ENCODE data around the gene CCDC188. TPM values are rescaled to one million over a fixed set of nuclear protein-coding genes. Genes with fewer than 3 reads are reported as not detected.

CCDC188 gene
- total RNA-seq, 2 donors from 2014 or later = not detected

GRCh38 chr22:20135265-20135664 lies 15.6 kb downstream of the CCDC188 start:
- Histone ChIP-seq H3K9ac (ENCODE audit: extremely low read depth, low read length, poor library complexity, severe bottlenecking) (no peak overlapping the region), H3K27ac (ENCODE audit: low read depth, low read length) (no peak overlapping the region), H3K27me3 (ENCODE audit: control insufficient read depth, insufficient read depth, low read length, poor library complexity, severe bottlenecking) (no peaks in the 10 kb centered on the region), H3K36me3 (ENCODE audit: control insufficient read depth, insufficient read depth, low read length) (peaks cover 7% of the 10 kb centered on the region), H3K4me3 (ENCODE audit: low read length) (no peak overlapping the region), H3K9me3 (ENCODE audit: control insufficient read depth, low read length) (no peaks in the 10 kb centered on the region), H3K4me1 (ENCODE audit: control insufficient read depth, insufficient read depth, low read length) (no peaks in the 10 kb centered on the region)
- DNase-seq = no peak
- Mint-ChIP-seq H3K36me3 (ENCODE audit: low read depth) (peaks cover 7% of the 10 kb centered on the region), H3K27ac (no peak overlapping the region), H3K4me3 (no peak overlapping the region), H3K4me1 (no peaks in the 10 kb centered on the region), H3K9me3 (no peaks in the 10 kb centered on the region), H3K27me3 (ENCODE audit: insufficient read depth) (no peaks in the 10 kb centered on the region)
- 89 to 94% methylated on average over 4 of the region's 4 CpGs for WGBS, 2 experiments (ENCODE audit: insufficient coverage in 1 of 2, insufficient read length in 1 of 2)
- TF ChIP-seq, protein P1, sequence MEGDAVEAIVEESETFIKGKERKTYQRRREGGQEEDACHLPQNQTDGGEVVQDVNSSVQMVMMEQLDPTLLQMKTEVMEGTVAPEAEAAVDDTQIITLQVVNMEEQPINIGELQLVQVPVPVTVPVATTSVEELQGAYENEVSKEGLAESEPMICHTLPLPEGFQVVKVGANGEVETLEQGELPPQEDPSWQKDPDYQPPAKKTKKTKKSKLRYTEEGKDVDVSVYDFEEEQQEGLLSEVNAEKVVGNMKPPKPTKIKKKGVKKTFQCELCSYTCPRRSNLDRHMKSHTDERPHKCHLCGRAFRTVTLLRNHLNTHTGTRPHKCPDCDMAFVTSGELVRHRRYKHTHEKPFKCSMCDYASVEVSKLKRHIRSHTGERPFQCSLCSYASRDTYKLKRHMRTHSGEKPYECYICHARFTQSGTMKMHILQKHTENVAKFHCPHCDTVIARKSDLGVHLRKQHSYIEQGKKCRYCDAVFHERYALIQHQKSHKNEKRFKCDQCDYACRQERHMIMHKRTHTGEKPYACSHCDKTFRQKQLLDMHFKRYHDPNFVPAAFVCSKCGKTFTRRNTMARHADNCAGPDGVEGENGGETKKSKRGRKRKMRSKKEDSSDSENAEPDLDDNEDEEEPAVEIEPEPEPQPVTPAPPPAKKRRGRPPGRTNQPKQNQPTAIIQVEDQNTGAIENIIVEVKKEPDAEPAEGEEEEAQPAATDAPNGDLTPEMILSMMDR (conservative IDR thresholded peaks at IDR 0.05) = no peak

DNA sequence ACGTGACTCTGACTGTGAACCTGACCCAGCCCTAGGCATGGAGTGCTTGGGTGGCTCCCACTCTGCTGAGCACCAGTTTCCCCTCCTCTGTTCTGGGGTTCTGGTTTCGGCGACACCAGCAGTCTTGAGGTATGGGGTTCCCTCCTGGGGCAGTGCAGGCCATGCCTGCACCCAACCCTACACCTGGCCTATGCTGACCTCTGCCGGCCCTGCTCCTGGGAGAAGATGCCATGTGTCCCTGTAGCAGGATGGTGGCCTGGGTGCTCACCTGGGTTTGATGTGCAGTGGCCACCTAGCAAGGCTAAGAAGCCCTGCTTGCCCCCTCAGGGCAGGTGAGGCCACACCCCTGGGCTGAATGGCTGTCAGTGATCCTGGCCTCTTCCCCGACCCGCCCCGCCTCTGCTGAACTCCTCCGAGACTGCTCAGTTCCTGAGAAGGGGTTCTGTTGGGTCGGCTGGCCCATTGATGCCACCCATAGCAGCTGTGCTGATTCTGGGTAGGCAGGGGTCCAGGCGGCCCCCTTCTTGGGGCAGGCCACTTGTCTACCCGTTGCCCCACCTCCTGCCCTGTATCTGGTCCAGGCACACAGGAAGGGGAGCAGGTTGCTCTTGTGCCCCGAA lies 16.8 kb downstream of the CCDC188 start:
- Mint-ChIP-seq H3K4me1 (no peaks in the 10 kb centered on the region), H3K4me3 (peak overlapping the region; percentile 57), H3K27me3 (ENCODE audit: insufficient read depth) (no peaks in the 10 kb centered on the region), H3K27ac (no peak overlapping the region), H3K9me3 (no peaks in the 10 kb centered on the region), H3K36me3 (ENCODE audit: low read depth) (peaks cover 2% of the 10 kb centered on the region)
- no peaks in the 10 kb centered on the region for H3K27me3 ChIP-seq (ENCODE audit: control insufficient read depth, insufficient read depth, low read length, poor library complexity, severe bottlenecking)
- no peaks in the 10 kb centered on the region for H3K36me3 ChIP-seq (ENCODE audit: control insufficient read depth, insufficient read depth, low read length)
- no peaks in the 10 kb centered on the region for H3K4me1 ChIP-seq (ENCODE audit: control insufficient read depth, insufficient read depth, low read length)
- H3K4me3 ChIP-seq (ENCODE audit: low read length) = no peak overlapping the region
- H3K27ac ChIP-seq (ENCODE audit: low read depth, low read length) = no peak overlapping the region
- no peaks in the 10 kb centered on the region for H3K9me3 ChIP-seq (ENCODE audit: control insufficient read depth, low read length)
- DNase-seq = no peak
- WGBS, 2 experiments (ENCODE audit: insufficient coverage in 1 of 2, insufficient read length in 1 of 2) = 91 to 92% methylated on average over 4 to 12 of the region's 12 CpGs
- TF ChIP-seq, protein P1 (conservative IDR thresholded peaks at IDR 0.05) = no peak
- no peak overlapping the region for H3K9ac ChIP-seq (ENCODE audit: extremely low read depth, low read length, poor library complexity, severe bottlenecking)

- Mint-ChIP-seq H3K9me3 (no peaks in the 10 kb centered on the region), H3K36me3 (ENCODE audit: low read depth) (peaks cover 4% of the 10 kb centered on the region), H3K27ac (no peak overlapping the region), H3K4me3 (peak overlapping the region; percentile 57), H3K27me3 (ENCODE audit: insufficient read depth) (no peaks in the 10 kb centered on the region), H3K4me1 (no peaks in the 10 kb centered on the region)
- TF ChIP-seq, protein P1 (conservative IDR thresholded peaks at IDR 0.05) = no peak
- no peaks in the 10 kb centered on the region for H3K27me3 ChIP-seq (ENCODE audit: control insufficient read depth, insufficient read depth, low read length, poor library complexity, severe bottlenecking)
- no peaks in the 10 kb centered on the region for H3K4me1 ChIP-seq (ENCODE audit: control insufficient read depth, insufficient read depth, low read length)
- no peak overlapping the region for H3K27ac ChIP-seq (ENCODE audit: low read depth, low read length)
- H3K9me3 ChIP-seq (ENCODE audit: control insufficient read depth, low read length) = no peaks in the 10 kb centered on the region
- WGBS, 2 experiments (ENCODE audit: insufficient coverage in 1 of 2, insufficient read length in 1 of 2) = 86 to 88% methylated on average over 14 to 16 of the region's 16 CpGs
- DNase-seq = no peak
- H3K4me3 ChIP-seq (ENCODE audit: low read length) = peak overlapping the region; percentile 75
- H3K36me3 ChIP-seq (ENCODE audit: control insufficient read depth, insufficient read depth, low read length) = peaks cover 9% of the 10 kb centered on the region
- peak overlapping the region; percentile 1 for H3K9ac ChIP-seq (ENCODE audit: extremely low read depth, low read length, poor library complexity, severe bottlenecking)
Measured at GRCh38 chr22:20132686-20133246, 18.1 kb downstream of the CCDC188 start.
